NCI-H187 treated with DMSO at 0.1 percent for 48 hours (cell line): ENCODE results near the gene KCNH1.

Experiments
- DNase-seq: peaks from one replicate; lab custom pipeline; 2025; lab: John Stamatoyannopoulos, UW

KCNH1 gene

GRCh38 chr1:210857146-210857663 lies 276.7 kb downstream of the KCNH1 start:
- no peak for DNase-seq

GRCh38 chr1:210855440-210855839 lies 278.5 kb downstream of the KCNH1 start:
- DNase-seq, result no peak

- no peak for DNase-seq
Observed at GRCh38 chr1:210853276-210853675, 280.7 kb downstream of the KCNH1 start.

GRCh38 chr1:210850556-210850955 lies 283.4 kb downstream of the KCNH1 start:
- no peak for DNase-seq

GRCh38 chr1:210848474-210848873 lies 285.5 kb downstream of the KCNH1 start:
- DNase-seq, result no peak

GRCh38 chr1:210841926-210842625 lies 291.9 kb downstream of the KCNH1 start:
- DNase-seq, result no peak

GRCh38 chr1:210830034-210831028 lies 303.6 kb downstream of the KCNH1 start:
- DNase-seq, result no peak

- no peak for DNase-seq
Observed at GRCh38 chr1:210828996-210829596, 304.9 kb downstream of the KCNH1 start.

- DNase-seq, result no peak
Observed at GRCh38 chr1:210827481-210827880, 306.5 kb downstream of the KCNH1 start.

- no peak for DNase-seq
Observed at GRCh38 chr1:210826686-210827085, 307.3 kb downstream of the KCNH1 start.

GRCh38 chr1:210822932-210823331 lies 311.0 kb downstream of the KCNH1 start:
- DNase-seq, result no peak

GRCh38 chr1:210822241-210822640 lies 311.7 kb downstream of the KCNH1 start:
- DNase-seq, result no peak

GRCh38 chr1:210821615-210822014 lies 312.3 kb downstream of the KCNH1 start:
- no peak for DNase-seq

GRCh38 chr1:210819266-210819665 lies 314.7 kb downstream of the KCNH1 start:
- DNase-seq, result no peak

GRCh38 chr1:210817385-210818275 lies 316.3 kb downstream of the KCNH1 start:
- no peak for DNase-seq

- no peak for DNase-seq
Observed at GRCh38 chr1:210815641-210816550, 318.1 kb downstream of the KCNH1 start.

- no peak for DNase-seq
Observed at GRCh38 chr1:210814382-210815123, 319.4 kb downstream of the KCNH1 start.

GRCh38 chr1:210801501-210801900 lies 332.4 kb downstream of the KCNH1 start:
- DNase-seq, result no peak

- no peak for DNase-seq
Observed at GRCh38 chr1:210800756-210801155, 333.2 kb downstream of the KCNH1 start.

GRCh38 chr1:210800301-210800700 lies 333.6 kb downstream of the KCNH1 start:
- DNase-seq, result no peak
